NCI-H1092 treated with DMSO at 0.1 percent for 48 hours (cell line): ENCODE data around the gene LRRIQ3.
A peak's percentile ranks its signal among the peaks of the same experiment; 100 is the strongest.

Experiments
- DNase-seq: peaks from one replicate; lab custom pipeline; 2025; lab: John Stamatoyannopoulos, UW

LRRIQ3 gene

DNA sequence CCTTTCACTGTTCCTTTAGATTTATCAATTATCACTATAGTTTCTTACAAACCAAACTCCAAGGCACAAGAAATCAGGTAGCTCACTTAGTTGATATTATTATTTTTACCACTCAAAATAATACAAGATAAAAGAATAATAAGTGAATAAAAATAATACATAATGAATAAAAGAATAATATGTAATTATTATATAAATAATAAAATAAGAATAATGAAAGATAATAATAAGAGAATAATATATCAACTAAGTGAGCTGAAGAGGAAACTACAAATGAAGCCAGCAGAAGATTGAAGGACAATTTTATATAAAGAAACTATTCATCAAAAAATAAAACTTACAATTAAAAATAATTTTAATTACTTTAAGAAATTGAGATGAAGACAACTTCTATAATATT, 90.6 kb downstream of the LRRIQ3 start:
- DNase-seq, result no peak

DNA sequence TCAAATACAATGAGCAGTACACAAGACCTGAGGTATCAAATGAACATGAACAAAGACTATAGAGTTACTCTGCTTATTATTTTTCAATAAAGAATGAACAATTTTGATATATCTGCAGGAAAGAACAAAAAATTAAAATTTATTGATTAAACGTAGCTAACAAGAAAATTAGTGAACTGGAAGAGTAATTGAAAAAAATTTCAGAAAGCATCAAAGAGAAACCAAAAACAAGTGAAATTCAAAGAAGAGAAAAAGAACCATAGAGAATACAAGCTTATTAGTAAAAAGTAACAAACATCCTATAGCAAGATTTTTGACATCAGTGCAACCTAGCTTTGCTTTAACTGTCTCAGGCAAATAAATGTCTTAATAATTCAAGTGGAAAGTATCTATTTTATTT, 106.6 kb downstream of the LRRIQ3 start:
- no peak for DNase-seq

DNA sequence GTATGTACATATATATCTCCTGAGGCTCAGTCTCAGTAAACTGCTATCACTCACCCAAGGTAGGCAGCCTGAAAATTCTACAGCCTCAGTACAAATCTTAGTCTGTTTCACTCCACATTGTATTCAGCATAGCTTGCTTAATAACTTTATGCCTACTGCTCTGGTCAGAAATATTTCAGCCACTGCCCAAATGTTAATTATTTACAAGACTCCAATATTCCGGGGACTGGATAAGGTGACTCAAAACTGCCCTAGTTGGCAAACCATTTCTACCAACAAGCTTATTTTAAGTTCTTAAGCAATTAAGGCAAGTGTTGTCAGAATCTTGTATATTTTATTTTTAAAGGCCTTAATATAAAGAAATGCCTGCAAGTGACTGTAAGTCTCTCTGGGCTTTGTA, 114.8 kb downstream of the LRRIQ3 start:
- no peak for DNase-seq

DNA sequence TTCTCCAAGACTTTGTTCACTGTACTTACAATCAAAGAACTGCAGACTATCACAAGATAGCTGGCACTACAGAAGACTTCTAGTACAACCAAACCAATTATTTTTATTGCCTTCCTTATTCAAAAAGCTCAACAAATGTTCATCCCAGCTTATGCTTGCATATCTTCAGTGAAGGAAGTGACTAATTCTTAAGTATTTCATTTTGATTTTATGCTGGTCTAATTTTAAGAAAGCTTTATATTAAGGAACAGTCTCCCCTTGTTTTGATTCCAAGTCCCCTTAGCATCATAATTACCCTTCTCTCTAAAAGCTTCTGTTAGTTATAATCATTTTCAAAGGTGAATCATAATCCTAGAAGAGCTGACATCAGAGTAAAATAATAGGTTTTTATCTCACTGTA, 132.9 kb downstream of the LRRIQ3 start:
- DNase-seq, result no peak

DNA sequence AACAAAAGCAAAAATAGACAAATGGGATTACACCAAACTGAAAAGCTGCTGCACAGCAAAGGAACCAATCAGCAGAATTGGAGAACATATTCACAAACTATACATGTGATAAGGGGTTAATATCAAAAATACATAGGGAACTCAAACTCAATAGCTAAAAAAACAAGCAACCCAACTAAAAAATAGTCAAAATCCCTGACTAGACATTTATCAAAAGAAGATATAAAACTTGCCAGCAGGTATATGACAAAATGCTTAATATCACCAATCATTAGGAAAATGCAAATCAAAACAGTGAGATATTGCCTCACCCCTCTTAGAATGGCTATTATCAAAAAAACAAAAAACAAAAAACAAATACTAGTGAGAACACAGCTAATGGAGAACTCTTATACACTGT, 140.3 kb downstream of the LRRIQ3 start:
- no peak for DNase-seq

DNA sequence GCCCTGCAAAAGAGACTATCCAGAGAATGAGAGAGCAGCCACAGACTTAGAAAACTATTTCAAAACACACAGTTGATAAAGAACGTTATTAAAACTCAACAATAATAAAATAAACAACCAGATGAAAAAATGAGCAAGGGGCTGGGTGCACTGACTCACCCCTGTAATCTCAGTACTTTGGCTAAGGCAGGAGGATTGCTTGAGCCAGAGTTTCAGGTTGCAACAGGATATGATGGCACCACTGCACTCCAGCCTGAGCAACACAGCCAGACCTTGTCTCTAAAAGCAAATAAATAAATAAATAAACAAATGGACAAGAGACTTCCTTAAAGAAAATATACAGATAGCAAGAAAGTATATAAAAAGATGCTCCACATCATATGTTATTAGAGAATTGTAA, 144.6 kb downstream of the LRRIQ3 start:
- DNase-seq, result no peak

DNA sequence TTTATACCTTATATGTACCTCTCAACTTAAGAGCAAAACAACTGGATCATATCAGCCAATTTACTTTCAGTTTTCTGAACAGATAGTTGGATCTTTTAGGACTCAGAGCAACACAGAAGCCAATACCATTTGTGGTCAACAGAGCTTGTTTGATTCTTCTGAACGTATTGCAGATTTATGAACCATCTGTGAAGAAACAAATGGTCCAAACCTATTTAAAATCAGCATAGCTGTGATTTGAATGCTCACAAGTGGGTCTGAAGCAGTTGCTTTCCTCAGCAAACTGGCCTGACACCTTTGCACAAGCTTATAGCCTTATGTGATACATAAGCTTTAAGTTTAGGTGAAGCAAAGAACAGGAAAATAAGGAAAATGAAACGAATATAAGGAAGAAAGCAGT, 147.6 kb downstream of the LRRIQ3 start:
- no peak for DNase-seq

DNA sequence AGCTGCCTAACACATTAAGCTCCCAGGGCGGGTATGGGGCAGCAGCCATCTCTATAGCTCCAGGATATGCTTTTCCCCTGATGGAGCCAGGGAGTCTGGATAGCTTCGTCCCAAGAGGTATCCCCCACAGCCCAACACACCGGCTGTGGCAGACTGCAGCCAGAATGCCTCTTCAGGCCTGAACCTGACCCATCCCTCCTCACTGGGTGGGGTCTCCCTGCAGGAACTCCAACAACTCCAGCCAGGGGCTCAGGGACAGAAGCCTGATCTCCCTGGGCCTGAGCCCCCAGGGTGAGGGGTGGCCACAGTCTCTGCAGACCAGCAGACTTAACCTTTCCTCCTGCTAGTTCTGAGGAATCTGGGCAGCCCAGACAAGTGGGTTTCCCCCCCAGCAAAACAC, 159.9 kb downstream of the LRRIQ3 start:
- no peak for DNase-seq

DNA sequence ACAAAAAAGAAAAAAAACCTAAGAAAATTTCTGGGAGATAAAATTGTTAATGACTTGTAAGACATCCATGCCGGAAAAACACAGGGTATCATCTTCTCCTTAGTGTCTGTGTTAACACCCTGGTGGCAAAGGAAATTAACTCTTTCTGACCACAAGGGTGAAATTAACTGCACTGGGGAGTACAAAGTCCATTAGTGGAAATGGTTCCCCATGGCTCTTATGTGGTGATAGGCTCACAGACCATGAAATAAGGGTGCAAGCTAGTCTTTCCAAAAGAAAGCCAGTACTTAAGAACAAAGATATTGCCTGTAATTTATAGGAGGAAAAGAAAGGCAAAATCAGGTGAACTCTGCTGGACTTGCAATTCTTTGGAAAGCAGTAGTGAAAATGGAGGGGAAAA, 185.4 kb downstream of the LRRIQ3 start:
- no peak for DNase-seq

DNA sequence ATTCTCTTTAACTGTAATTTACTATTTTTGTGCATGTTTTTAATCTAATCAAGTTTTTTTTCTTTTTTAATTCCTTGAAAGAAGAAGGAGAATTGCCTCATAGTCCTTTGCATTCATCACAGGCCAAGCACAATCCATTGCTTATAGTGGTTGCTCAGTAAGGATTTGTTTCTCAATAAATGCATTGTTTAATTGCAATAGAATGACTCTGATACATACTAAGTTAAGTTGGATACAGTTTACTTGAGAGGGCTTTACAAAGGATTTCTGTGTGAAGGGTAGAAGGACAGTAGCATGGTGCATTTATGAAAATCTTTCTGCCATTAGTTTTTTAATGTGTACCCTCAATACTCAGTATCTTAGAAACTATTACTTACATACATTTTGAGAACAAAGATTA, 186.2 kb downstream of the LRRIQ3 start:
- no peak for DNase-seq

DNA sequence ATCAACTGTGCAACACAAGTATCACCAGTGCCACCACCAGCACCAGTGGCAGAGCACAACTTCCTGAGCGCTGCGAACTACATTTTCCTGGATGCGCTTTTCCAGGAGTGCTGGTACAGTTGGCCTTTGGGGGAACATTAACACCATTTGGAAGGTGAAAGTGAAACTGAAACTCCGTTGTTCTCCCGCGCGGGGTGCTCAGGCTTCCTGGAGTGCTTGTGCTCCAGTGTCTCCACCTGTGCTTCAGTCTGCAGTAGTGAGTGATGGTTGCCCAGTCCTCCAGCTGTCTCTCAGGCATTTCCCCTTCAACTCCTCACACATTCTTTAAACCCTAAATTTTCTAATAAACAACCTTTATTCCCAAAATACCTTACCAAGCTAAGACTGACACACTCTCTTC, 187.8 kb downstream of the LRRIQ3 start:
- DNase-seq, result no peak

DNA sequence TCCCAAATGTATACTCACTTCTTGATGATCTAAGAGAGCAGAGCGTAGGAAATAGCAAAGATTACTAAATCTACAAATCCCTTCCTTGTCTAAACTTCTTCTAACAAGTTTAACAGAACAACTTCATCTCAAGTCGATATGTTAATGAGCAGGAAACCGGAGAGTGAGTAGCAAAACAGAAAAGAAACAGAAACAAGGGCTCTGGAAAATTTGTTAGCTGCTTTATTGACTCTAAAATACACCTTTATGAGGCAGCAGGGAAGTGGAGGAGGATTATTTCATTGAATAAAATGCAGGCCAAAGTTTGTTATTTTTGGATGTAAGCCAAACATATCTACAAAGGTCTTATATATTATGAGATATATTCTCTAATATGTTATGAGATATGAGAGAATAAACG, 192.4 kb downstream of the LRRIQ3 start:
- DNase-seq, result no peak

DNA sequence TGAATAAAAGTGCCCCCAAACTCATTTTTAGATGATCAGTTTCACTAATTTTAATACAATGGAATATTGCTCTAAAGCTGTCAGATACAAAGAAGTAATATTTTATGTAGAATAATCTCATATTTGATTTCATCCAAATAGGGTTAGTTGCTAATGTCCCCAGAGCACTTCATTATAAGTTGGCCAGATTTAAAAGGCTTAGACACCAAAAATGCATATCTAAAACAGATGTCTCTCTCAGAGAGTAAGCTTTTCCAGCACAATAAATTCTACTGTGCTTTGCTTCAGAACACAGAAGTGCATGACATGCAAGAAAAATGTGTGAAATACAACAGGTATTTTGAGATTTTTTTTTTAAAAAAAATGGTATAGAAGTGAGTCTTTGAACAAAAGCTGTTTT, 194.2 kb downstream of the LRRIQ3 start:
- no peak for DNase-seq

DNA sequence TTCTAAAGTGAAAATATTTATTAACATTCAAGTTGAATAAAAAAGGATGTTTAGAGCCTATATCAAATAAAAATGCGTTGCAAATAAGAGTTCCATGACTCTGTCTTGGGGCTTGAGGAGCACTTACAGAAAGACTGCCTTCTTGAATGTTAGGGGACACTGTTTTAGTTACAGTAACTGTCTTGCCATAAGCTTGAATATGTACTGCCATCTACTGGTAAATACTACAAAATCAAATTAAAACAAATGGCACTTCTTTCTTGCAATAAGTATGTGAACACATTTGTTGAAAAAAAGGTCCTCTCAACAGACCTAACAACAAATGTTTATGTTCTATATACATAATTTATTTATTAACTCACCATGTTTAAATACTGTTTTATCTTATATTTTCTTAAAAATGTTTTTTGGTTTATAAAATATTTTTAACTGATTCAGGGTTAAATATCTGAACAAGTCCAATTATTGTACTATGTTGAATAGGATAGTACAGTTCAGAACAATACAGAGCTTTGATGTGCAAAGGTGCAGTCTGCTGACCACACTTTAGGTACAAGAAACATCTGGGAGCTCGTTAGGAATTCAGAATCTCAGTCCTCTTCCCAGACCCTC, 199.5 kb downstream of the LRRIQ3 start:
- peak; percentile 48 for DNase-seq

DNA sequence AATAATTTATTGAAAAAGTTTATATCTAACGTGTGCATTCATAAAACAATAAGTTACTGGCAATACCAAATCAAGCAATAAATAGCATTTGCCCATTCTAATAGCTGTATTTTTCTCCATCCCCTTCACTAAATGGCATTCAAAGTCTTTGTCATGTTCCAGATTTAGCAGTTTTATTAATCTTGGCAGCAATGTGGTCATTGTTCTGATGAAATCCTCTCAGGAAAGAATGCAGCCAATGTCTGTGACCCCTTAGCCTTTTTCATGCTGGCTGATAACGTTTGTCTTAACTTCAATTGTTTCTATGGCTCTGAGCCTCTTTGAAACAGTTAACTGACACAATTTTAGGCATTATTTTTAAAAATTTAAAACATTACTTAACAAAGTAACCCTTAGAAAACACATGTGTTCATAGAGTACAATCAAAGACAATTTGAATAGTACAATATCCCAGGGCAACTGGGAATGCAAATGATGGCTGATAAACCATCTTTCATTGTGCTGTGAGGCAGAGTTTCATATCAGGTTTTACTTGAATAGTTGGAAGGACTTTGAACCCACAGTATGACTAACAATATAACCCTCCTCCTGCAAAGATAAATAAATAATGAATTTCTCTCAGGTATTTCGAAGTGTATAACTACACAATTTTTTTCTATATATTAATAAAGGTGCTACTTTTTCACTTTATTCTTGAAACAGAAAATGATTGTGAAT, 217.5 kb downstream of the LRRIQ3 start:
- no peak for DNase-seq

DNA sequence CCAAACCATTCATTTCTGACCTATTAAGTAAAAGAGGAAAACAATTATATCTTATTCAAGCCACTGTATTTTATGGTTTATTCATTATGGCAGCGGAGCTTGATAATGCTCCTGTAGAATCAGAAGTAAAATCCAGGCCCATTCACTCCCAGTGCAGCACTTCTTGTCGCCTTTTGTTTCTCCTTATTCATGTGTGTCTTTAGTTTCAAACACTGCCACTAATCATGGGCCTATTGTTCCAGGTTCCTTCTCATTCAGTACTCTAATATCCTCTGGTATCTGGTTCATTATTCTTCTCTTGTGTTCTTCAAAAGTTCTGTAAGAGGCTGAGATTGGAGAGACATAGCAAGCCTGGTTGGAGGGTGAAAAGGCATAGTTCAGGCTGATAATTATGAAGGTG, 218.3 kb downstream of the LRRIQ3 start:
- DNase-seq, result no peak

DNA sequence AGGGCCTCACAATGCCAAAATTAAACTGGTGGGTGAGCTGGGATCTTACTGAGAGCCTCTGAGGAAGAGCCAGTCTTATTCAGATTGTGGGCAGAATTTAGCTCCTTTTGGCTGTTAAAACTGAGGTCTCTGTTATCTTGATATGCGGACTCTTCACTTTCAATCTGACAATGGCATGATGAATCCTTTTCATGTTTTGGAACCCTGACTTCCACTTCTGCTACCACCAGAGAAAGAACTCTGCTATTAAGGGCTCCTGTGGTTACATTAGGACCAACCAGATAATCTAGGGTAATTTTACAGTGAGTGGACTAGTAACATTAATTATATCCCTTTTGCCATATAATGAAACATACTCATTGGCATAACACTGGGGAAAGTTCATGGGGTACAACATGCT, 219.0 kb downstream of the LRRIQ3 start:
- DNase-seq, result no peak
